ENCODE data around the gene AP3B2.

Gene AP3B2

GRCh38 chr15:82698711-82699345 lies 10.8 kb downstream of the AP3B2 start:
- DNase-seq (ENCODE audit: low read depth, low spot score): no peak

GRCh38 chr15:82697735-82698407 lies 11.8 kb downstream of the AP3B2 start:
- DNase-seq (ENCODE audit: low read depth, low spot score): no peak

- DNase-seq (ENCODE audit: low read depth, low spot score): no peak
Measured at GRCh38 chr15:82692171-82692570, 17.5 kb downstream of the AP3B2 start.

- no peak for DNase-seq (ENCODE audit: low read depth, low spot score)
Measured at GRCh38 chr15:82689147-82689546, 20.5 kb downstream of the AP3B2 start.

GRCh38 chr15:82688691-82689090 lies 21.0 kb downstream of the AP3B2 start:
- DNase-seq (ENCODE audit: low read depth, low spot score): no peak

- DNase-seq (ENCODE audit: low read depth, low spot score): no peak
Measured at GRCh38 chr15:82681371-82681770, 28.3 kb downstream of the AP3B2 start.

- peak; percentile 12 for DNase-seq (ENCODE audit: low read depth, low spot score)
Measured at GRCh38 chr15:82680200-82681102, 29.2 kb downstream of the AP3B2 start.

GRCh38 chr15:82679626-82680199 lies 30.0 kb downstream of the AP3B2 start:
- DNase-seq (ENCODE audit: low read depth, low spot score): no peak

- DNase-seq (ENCODE audit: low read depth, low spot score): no peak
Measured at GRCh38 chr15:82677720-82678323, 31.9 kb downstream of the AP3B2 start.

GRCh38 chr15:82674873-82675272 lies 34.8 kb downstream of the AP3B2 start:
- DNase-seq (ENCODE audit: low read depth, low spot score): no peak

- DNase-seq (ENCODE audit: low read depth, low spot score): no peak
Measured at GRCh38 chr15:82670699-82671098, 39.0 kb downstream of the AP3B2 start.

GRCh38 chr15:82666606-82667005 lies 43.1 kb downstream of the AP3B2 start:
- no peak for DNase-seq (ENCODE audit: low read depth, low spot score)

GRCh38 chr15:82664021-82664420 lies 45.7 kb downstream of the AP3B2 start:
- no peak for DNase-seq (ENCODE audit: low read depth, low spot score)

- DNase-seq (ENCODE audit: low read depth, low spot score): peak; percentile 71
Measured at GRCh38 chr15:82663186-82663600, 46.5 kb downstream of the AP3B2 start.

- no peak for DNase-seq (ENCODE audit: low read depth, low spot score)
Measured at GRCh38 chr15:82662641-82663040, 47.0 kb downstream of the AP3B2 start.

GRCh38 chr15:82660378-82660777 lies 49.3 kb downstream of the AP3B2 start:
- DNase-seq (ENCODE audit: low read depth, low spot score): no peak

GRCh38 chr15:82656641-82657266 lies 52.9 kb downstream of the AP3B2 start:
- DNase-seq (ENCODE audit: low read depth, low spot score): no peak

- no peak for DNase-seq (ENCODE audit: low read depth, low spot score)
Measured at GRCh38 chr15:82655606-82656005, 54.1 kb downstream of the AP3B2 start.

- DNase-seq (ENCODE audit: low read depth, low spot score): no peak
Measured at GRCh38 chr15:82653483-82654168, 56.0 kb downstream of the AP3B2 start.

GRCh38 chr15:82651708-82652107 lies 58.0 kb downstream of the AP3B2 start:
- no peak for DNase-seq (ENCODE audit: low read depth, low spot score)
